Renal cortical epithelial cell (primary cell): ENCODE data around the gene TAF8. TPM values are rescaled to one million over a fixed set of nuclear protein-coding genes. Genes with fewer than 3 reads are reported as not detected.
A peak's percentile ranks its signal among the peaks of the same experiment; 100 is the strongest.

Source experiments
- DNase-seq: peaks from one replicate; pipeline ENCODE4 v3.0.0-alpha.2; 2011; ENCODE audit warnings: low read depth
- total RNA-seq: library from RNA; depleted of rRNA; stranded (reverse); fragments of >200 nt; gene quantifications from 2 replicates; pipeline ENCODE4 v1.2.3, GENCODE V29; 2014

Gene TAF8
- total RNA-seq, 1 donor from 2014 or later = 20.3 TPM

- DNase-seq = no peak
Measured at GRCh38 chr6:42059743-42060142, 9.4 kb downstream of the TAF8 start.

GRCh38 chr6:42066156-42066675, 15.9 kb downstream of the TAF8 start:
- DNase-seq = no peak

- no peak for DNase-seq
Measured at GRCh38 chr6:42068173-42068572, 17.8 kb downstream of the TAF8 start.

GRCh38 chr6:42068872-42069522, 18.7 kb downstream of the TAF8 start:
- no peak for DNase-seq

- no peak for DNase-seq
Measured at GRCh38 chr6:42071881-42072583, 21.7 kb downstream of the TAF8 start.

- no peak for DNase-seq
Measured at GRCh38 chr6:42073287-42073686, 23.0 kb downstream of the TAF8 start.

GRCh38 chr6:42075159-42075838, 25.0 kb downstream of the TAF8 start:
- DNase-seq = peak; percentile 73

- DNase-seq = no peak
Measured at GRCh38 chr6:42078386-42078785, 28.1 kb downstream of the TAF8 start.

- DNase-seq = no peak
Measured at GRCh38 chr6:42079941-42080464, 29.7 kb downstream of the TAF8 start.

GRCh38 chr6:42083530-42083929, 33.2 kb downstream of the TAF8 start:
- no peak for DNase-seq

GRCh38 chr6:42084889-42085288, 34.6 kb downstream of the TAF8 start:
- DNase-seq = no peak

GRCh38 chr6:42086046-42087035, 36.0 kb downstream of the TAF8 start:
- DNase-seq = no peak

GRCh38 chr6:42088101-42088591, 37.8 kb downstream of the TAF8 start:
- peak; percentile 88 for DNase-seq

GRCh38 chr6:42090819-42091717, 40.7 kb downstream of the TAF8 start:
- DNase-seq = no peak

GRCh38 chr6:42091718-42092023, 41.3 kb downstream of the TAF8 start:
- peak; percentile 62 for DNase-seq

- no peak for DNase-seq
Measured at GRCh38 chr6:42093582-42094329, 43.4 kb downstream of the TAF8 start.

GRCh38 chr6:42095094-42095493, 44.8 kb downstream of the TAF8 start:
- no peak for DNase-seq

- no peak for DNase-seq
Measured at GRCh38 chr6:42095776-42096541, 45.6 kb downstream of the TAF8 start.
